HepG2 (cell line): ENCODE measurements around the gene GDPD5. TPM values are rescaled to one million over a fixed set of nuclear protein-coding genes. Genes with fewer than 3 reads are reported as not detected.

Experiments
- MAZ ChIP-seq, 2 experiments: sonication (generic) in 1 of 2; formaldehyde crosslinking in 1 of 2; IDR thresholded peaks; 2 replicates each; pipeline versions ENCODE4 v1.5.0 to v1.6.1; 2012 to 2020; ENCODE audit warnings: low read depth in 2 of 2, mild to moderate bottlenecking in 2 of 2, borderline replicate concordance in 1 of 2, improper control_type of control experiment in 1 of 2, low read length in 1 of 2, missing genetic modification reagents in 1 of 2, moderate library complexity in 1 of 2
- POLR2G ChIP-seq: fragments of 200-400 bp; formaldehyde crosslinking; IDR thresholded peaks from 2 replicates; pipeline ENCODE4 v1.6.1; 2018; ENCODE audit warnings: mild to moderate bottlenecking, low read depth, low read length, moderate library complexity
- RFX5 ChIP-seq: IDR thresholded peaks from 2 replicates; pipeline ENCODE4 v1.6.1; 2011; ENCODE audit warnings: low read depth, low read length, improper control_type of control experiment
- SOX13 ChIP-seq, 3 experiments: fragments of 450-650 bp in 1 of 3; sonication (generic) in 1 of 3; formaldehyde crosslinking in 1 of 3; IDR thresholded peaks in 2 of 3; conservative IDR thresholded peaks in 1 of 3; 2 replicates each; pipeline versions ENCODE4 v1.5.0 to v1.6.1; 2016 to 2020; ENCODE audit warnings: antibody characterized with exemption in 1 of 3, mild to moderate bottlenecking in 1 of 3, missing compliant biosample characterization in 1 of 3, missing genetic modification reagents in 1 of 3, moderate library complexity in 1 of 3
- ZNF501 ChIP-seq: sonication (generic); formaldehyde crosslinking; IDR thresholded peaks from 2 replicates; pipeline ENCODE4 v1.5.1; 2020; ENCODE audit warnings: mild to moderate bottlenecking, moderate library complexity, missing genetic modification reagents
- ZNF883 ChIP-seq: sonication (generic); formaldehyde crosslinking; IDR thresholded peaks from 2 replicates; pipeline ENCODE4 v1.5.1; 2020; ENCODE audit warnings: mild to moderate bottlenecking, missing genetic modification reagents; ENCODE audit errors: not compliant biosample characterization
- ZSCAN21 ChIP-seq: sonication (generic); formaldehyde crosslinking; IDR thresholded peaks from 2 replicates; pipeline ENCODE4 v1.8.0; 2022; ENCODE audit warnings: mild to moderate bottlenecking, missing genetic modification reagents, moderate library complexity, borderline replicate concordance
- polyA plus RNA-seq, 8 experiments: library from polyadenylated mRNA; depleted of rRNA in 3 of 8; stranded (reverse) in 7 of 8; unstranded in 1 of 8; fragments of >200 nt; fragmentation: Illumina TruSeq in 4 of 8; extraction: Trizol in 4 of 8; gene quantifications; 2 replicates each; pipeline versions ENCODE4 v1.2.1 to v1.2.3, GENCODE V29; 2011 to 2016; ENCODE audit warnings: low read depth in 4 of 8, missing spikeins in 1 of 8, mixed read lengths in 1 of 8; ENCODE audit not compliant: insufficient read depth in 1 of 8
- total RNA-seq, 5 experiments: library from RNA; depleted of rRNA; stranded (reverse); fragments of >200 nt; fragmentation: Illumina TruSeq; extraction: Trizol; gene quantifications; 2 replicates each; pipeline ENCODE4 v1.2.3, GENCODE V29; 2016; ENCODE audit warnings: low read depth in 1 of 5
- TF ChIP-seq, protein P1 (sequence below): sonication (generic); formaldehyde crosslinking; IDR thresholded peaks from 2 replicates; pipeline ENCODE4 v1.4.0; 2020; ENCODE audit warnings: missing genetic modification reagents
- TF ChIP-seq, protein P2 (sequence below): sonication (generic); formaldehyde crosslinking; IDR thresholded peaks from 2 replicates; pipeline ENCODE4 v1.4.0; 2020; ENCODE audit warnings: missing genetic modification reagents
- TF ChIP-seq, protein P3 (sequence below): sonication (generic); formaldehyde crosslinking; IDR thresholded peaks from 2 replicates; pipeline ENCODE4 v1.5.0; 2020; ENCODE audit warnings: mild to moderate bottlenecking, missing genetic modification reagents, borderline replicate concordance
- TF ChIP-seq, protein P4 (sequence below): sonication (generic); formaldehyde crosslinking; IDR thresholded peaks from 2 replicates; pipeline ENCODE4 v1.4.0; 2020; ENCODE audit warnings: missing genetic modification reagents
- TF ChIP-seq, protein P5 (sequence below): sonication (generic); formaldehyde crosslinking; IDR thresholded peaks from 2 replicates; pipeline ENCODE4 v1.8.0; 2022; ENCODE audit warnings: mild to moderate bottlenecking, missing genetic modification reagents, moderate library complexity

GDPD5 gene
- total and polyA plus RNA-seq, 2 of the 13 experiments (the other 11 are each of a cell fraction or from before 2014, with no cell fraction given): 55.0 to 67.5 TPM

DNA sequence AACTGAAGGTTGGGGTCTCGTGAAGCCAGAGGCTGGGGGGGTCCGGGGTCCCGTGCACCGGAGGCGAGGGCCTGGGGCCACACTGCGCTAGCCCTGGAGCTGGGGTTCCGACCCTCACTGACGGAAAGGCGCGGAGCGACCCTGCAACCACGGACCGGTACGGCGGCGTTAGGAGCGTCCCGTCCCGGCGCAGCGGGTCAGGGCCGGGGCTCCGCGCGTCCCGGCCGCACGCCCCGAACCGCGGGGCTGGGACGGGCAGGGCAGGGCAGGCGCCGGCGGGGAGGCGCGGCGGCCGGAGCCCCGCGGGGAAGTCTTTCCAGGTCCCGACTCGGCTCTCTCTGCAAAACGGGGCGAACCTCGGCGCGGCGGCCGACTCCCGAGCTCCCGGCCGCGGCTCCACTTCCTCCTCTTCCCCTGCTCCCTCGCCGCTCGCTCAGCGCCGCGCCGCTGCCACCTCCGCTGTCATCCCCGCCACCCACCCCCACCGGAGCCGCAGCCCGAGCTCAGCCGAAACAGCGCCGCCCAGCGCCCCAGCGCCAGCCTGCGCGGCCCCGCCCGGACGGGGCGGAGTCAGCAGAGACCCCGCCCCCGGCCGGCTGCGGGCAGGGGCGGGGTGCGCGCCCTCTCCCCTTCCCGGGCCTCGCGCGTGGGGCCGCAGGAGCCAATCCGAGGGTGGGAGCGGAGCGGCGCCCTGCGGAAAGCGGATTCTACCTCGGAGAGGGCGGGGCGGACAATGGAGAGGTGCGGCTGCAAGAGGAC lies at the start of gene GDPD5 (continued):
- TF ChIP-seq, protein P1, sequence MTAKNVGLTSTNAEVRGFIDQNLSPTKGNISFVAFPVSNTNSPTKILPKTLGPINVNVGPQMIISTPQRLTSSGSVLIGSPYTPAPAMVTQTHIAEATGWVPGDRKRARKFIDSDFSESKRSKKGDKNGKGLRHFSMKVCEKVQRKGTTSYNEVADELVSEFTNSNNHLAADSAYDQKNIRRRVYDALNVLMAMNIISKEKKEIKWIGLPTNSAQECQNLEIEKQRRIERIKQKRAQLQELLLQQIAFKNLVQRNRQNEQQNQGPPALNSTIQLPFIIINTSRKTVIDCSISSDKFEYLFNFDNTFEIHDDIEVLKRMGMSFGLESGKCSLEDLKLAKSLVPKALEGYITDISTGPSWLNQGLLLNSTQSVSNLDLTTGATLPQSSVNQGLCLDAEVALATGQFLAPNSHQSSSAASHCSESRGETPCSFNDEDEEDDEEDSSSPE (CRISPR knock-in tag): peak; percentile 62
- TF ChIP-seq, protein P2, sequence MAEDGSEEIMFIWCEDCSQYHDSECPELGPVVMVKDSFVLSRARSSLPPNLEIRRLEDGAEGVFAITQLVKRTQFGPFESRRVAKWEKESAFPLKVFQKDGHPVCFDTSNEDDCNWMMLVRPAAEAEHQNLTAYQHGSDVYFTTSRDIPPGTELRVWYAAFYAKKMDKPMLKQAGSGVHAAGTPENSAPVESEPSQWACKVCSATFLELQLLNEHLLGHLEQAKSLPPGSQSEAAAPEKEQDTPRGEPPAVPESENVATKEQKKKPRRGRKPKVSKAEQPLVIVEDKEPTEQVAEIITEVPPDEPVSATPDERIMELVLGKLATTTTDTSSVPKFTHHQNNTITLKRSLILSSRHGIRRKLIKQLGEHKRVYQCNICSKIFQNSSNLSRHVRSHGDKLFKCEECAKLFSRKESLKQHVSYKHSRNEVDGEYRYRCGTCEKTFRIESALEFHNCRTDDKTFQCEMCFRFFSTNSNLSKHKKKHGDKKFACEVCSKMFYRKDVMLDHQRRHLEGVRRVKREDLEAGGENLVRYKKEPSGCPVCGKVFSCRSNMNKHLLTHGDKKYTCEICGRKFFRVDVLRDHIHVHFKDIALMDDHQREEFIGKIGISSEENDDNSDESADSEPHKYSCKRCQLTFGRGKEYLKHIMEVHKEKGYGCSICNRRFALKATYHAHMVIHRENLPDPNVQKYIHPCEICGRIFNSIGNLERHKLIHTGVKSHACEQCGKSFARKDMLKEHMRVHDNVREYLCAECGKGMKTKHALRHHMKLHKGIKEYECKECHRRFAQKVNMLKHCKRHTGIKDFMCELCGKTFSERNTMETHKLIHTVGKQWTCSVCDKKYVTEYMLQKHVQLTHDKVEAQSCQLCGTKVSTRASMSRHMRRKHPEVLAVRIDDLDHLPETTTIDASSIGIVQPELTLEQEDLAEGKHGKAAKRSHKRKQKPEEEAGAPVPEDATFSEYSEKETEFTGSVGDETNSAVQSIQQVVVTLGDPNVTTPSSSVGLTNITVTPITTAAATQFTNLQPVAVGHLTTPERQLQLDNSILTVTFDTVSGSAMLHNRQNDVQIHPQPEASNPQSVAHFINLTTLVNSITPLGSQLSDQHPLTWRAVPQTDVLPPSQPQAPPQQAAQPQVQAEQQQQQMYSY: 0 out of 2 replicates have a peak, but pooled peaks have one; percentile 68
- TF ChIP-seq SOX13 (IDR thresholded peaks at IDR 0.05) (0 out of 2 replicates have a peak, but pooled peaks have one; percentile 27), SOX13 (CRISPR knock-in tag; conservative IDR thresholded peaks at IDR 0.05 in 1 of 2, IDR thresholded peaks at IDR 0.05 in 1 of 2) (peak in 1 of 2 experiments; percentile 47; a peak in 1 of 4 replicates), ZNF501 (CRISPR knock-in tag) (0 out of 2 replicates have a peak, but pooled peaks have one; percentile 28), MAZ (IDR thresholded peaks at IDR 0.05; ENCODE audit: borderline replicate concordance, low read depth, low read length) (peak; percentile 75), MAZ (CRISPR knock-in tag; IDR thresholded peaks at IDR 0.05; ENCODE audit: low read depth) (peak; percentile 65; the same call in 1 of the 2 replicates), ZSCAN21 (CRISPR knock-in tag) (0 out of 2 replicates have a peak, but pooled peaks have one; percentile 21), POLR2G (peak; percentile 60), RFX5 (0 out of 2 replicates have a peak, but pooled peaks have one; percentile 13), ZNF883 (no peak)
- TF ChIP-seq, protein P3, sequence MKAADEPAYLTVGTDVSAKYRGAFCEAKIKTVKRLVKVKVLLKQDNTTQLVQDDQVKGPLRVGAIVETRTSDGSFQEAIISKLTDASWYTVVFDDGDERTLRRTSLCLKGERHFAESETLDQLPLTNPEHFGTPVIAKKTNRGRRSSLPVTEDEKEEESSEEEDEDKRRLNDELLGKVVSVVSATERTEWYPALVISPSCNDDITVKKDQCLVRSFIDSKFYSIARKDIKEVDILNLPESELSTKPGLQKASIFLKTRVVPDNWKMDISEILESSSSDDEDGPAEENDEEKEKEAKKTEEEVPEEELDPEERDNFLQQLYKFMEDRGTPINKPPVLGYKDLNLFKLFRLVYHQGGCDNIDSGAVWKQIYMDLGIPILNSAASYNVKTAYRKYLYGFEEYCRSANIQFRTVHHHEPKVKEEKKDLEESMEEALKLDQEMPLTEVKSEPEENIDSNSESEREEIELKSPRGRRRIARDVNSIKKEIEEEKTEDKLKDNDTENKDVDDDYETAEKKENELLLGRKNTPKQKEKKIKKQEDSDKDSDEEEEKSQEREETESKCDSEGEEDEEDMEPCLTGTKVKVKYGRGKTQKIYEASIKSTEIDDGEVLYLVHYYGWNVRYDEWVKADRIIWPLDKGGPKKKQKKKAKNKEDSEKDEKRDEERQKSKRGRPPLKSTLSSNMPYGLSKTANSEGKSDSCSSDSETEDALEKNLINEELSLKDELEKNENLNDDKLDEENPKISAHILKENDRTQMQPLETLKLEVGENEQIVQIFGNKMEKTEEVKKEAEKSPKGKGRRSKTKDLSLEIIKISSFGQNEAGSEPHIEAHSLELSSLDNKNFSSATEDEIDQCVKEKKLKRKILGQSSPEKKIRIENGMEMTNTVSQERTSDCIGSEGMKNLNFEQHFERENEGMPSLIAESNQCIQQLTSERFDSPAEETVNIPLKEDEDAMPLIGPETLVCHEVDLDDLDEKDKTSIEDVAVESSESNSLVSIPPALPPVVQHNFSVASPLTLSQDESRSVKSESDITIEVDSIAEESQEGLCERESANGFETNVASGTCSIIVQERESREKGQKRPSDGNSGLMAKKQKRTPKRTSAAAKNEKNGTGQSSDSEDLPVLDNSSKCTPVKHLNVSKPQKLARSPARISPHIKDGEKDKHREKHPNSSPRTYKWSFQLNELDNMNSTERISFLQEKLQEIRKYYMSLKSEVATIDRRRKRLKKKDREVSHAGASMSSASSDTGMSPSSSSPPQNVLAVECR (CRISPR knock-in tag): peak; percentile 68; the same call in 1 of the 2 replicates
- TF ChIP-seq, protein P4, sequence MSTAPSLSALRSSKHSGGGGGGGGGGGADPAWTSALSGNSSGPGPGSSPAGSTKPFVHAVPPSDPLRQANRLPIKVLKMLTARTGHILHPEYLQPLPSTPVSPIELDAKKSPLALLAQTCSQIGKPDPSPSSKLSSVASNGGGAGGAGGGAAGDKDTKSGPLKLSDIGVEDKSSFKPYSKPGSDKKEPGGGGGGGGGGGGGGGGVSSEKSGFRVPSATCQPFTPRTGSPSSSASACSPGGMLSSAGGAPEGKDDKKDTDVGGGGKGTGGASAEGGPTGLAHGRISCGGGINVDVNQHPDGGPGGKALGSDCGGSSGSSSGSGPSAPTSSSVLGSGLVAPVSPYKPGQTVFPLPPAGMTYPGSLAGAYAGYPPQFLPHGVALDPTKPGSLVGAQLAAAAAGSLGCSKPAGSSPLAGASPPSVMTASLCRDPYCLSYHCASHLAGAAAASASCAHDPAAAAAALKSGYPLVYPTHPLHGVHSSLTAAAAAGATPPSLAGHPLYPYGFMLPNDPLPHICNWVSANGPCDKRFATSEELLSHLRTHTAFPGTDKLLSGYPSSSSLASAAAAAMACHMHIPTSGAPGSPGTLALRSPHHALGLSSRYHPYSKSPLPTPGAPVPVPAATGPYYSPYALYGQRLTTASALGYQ (CRISPR knock-in tag): 0 out of 2 replicates have a peak, but pooled peaks have one; percentile 1
- TF ChIP-seq, protein P5, sequence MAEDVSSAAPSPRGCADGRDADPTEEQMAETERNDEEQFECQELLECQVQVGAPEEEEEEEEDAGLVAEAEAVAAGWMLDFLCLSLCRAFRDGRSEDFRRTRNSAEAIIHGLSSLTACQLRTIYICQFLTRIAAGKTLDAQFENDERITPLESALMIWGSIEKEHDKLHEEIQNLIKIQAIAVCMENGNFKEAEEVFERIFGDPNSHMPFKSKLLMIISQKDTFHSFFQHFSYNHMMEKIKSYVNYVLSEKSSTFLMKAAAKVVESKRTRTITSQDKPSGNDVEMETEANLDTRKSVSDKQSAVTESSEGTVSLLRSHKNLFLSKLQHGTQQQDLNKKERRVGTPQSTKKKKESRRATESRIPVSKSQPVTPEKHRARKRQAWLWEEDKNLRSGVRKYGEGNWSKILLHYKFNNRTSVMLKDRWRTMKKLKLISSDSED: no peak
